WTC11 (cell line): ENCODE measurements around the gene CFAP299. TPM values are rescaled to one million over a fixed set of nuclear protein-coding genes. Genes with fewer than 3 reads are reported as not detected.
"Not testable (repeated sequence)": the region's sequence is repeated elsewhere in the genome, so short reads cannot be mapped to it uniquely, and the experiment has no call there.

Source experiments
- ATAC-seq: fragments of 200-7000 bp; cut with Tn5 transposase; 2 replicates; pipeline ENCODE4 v1.10.0; 2021; ENCODE audit warnings: mild to moderate bottlenecking, moderate library complexity
- CTCF ChIA-PET: fragments of 300-600 bp; sonication (Branson Sonifier 250); formaldehyde crosslinking; loops from one replicate; lab custom pipeline; 2021; ENCODE audit warnings: antibody characterized with exemption; lab: Charles Lee
- POLR2A ChIA-PET: fragments of 350-600 bp; sonication (Branson Sonifier 250); formaldehyde crosslinking; loops from one replicate; lab custom pipeline; 2021; ENCODE audit warnings: antibody characterized with exemption; lab: Charles Lee
- DNase-seq: peaks from one replicate; pipeline ENCODE4 v3.0.0; 2021; ENCODE audit warnings: low spot score
- H3K27ac Mint-ChIP-seq: 2 replicates; pipeline ENCODE4 v1.8.0; 2021; ENCODE audit warnings: mixed read lengths
- H3K27me3 Mint-ChIP-seq: 2 replicates; pipeline ENCODE4 v1.8.0; 2021; ENCODE audit warnings: low read depth, mild to moderate bottlenecking, moderate library complexity, mixed read lengths
- H3K36me3 Mint-ChIP-seq: 2 replicates; pipeline ENCODE4 v1.8.0; 2021; ENCODE audit warnings: mixed read lengths
- H3K4me1 Mint-ChIP-seq: 2 replicates; pipeline ENCODE4 v1.8.0; 2022; ENCODE audit warnings: mixed read lengths
- H3K4me3 Mint-ChIP-seq: 2 replicates; pipeline ENCODE4 v1.8.0; 2021; ENCODE audit warnings: mild to moderate bottlenecking, moderate library complexity, mixed read lengths
- H3K9me3 Mint-ChIP-seq: 2 replicates; pipeline ENCODE4 v1.8.0; 2021; ENCODE audit warnings: mixed read lengths
- ARID4B ChIP-seq: sonication (generic); formaldehyde crosslinking; IDR thresholded peaks from 2 replicates; pipeline ENCODE4 v1.8.0; 2023; ENCODE audit warnings: missing genetic modification reagents, mild to moderate bottlenecking, borderline replicate concordance
- E2F4 ChIP-seq: sonication (generic); formaldehyde crosslinking; IDR thresholded peaks from 2 replicates; pipeline ENCODE4 v1.8.1; 2022; ENCODE audit warnings: low read depth, mild to moderate bottlenecking, moderate library complexity, missing genetic modification reagents, borderline replicate concordance
- E2F5 ChIP-seq: sonication (generic); formaldehyde crosslinking; IDR thresholded peaks from 2 replicates; pipeline ENCODE4 v1.8.1; 2022; ENCODE audit warnings: mild to moderate bottlenecking, moderate library complexity, missing genetic modification reagents
- ETV6 ChIP-seq: sonication (generic); formaldehyde crosslinking; IDR thresholded peaks from 2 replicates; pipeline ENCODE4 v1.8.1; 2022; ENCODE audit warnings: mild to moderate bottlenecking, missing genetic modification reagents
- FOXK1 ChIP-seq: sonication (generic); formaldehyde crosslinking; IDR thresholded peaks from 2 replicates; pipeline ENCODE4 v1.8.0; 2022; ENCODE audit warnings: mild to moderate bottlenecking, moderate library complexity, missing genetic modification reagents
- FOXP4 ChIP-seq: sonication (generic); formaldehyde crosslinking; IDR thresholded peaks from 2 replicates; pipeline ENCODE4 v1.8.0; 2022; ENCODE audit warnings: mild to moderate bottlenecking, missing genetic modification reagents
- GABPB1 ChIP-seq: sonication (generic); formaldehyde crosslinking; IDR thresholded peaks from 2 replicates; pipeline ENCODE4 v1.8.1; 2023; ENCODE audit warnings: mild to moderate bottlenecking, missing genetic modification reagents
- NR1H2 ChIP-seq: sonication (generic); formaldehyde crosslinking; IDR thresholded peaks from 2 replicates; pipeline ENCODE4 v1.9.0; 2021; ENCODE audit warnings: mild to moderate bottlenecking, moderate library complexity, missing genetic modification reagents
- OVOL2 ChIP-seq: fragments of 250-450 bp; sonication (Bioruptor Pico); IDR thresholded peaks from 2 replicates; pipeline ENCODE4 v1.9.0; 2021; ENCODE audit warnings: mild to moderate bottlenecking, borderline replicate concordance
- SOX15 ChIP-seq: fragments of 250-450 bp; sonication (Bioruptor Pico); IDR thresholded peaks from 2 replicates; pipeline ENCODE4 v1.9.0; 2021; ENCODE audit warnings: mild to moderate bottlenecking
- USF1 ChIP-seq: sonication (generic); formaldehyde crosslinking; IDR thresholded peaks from 2 replicates; pipeline ENCODE4 v1.8.0; 2022; ENCODE audit warnings: mild to moderate bottlenecking, missing genetic modification reagents
- ZNF138 ChIP-seq: sonication (generic); formaldehyde crosslinking; conservative IDR thresholded peaks from 2 replicates; pipeline ENCODE4 v1.8.1; 2022; ENCODE audit warnings: mild to moderate bottlenecking, moderate library complexity, missing genetic modification reagents
- ZNF317 ChIP-seq: sonication (generic); formaldehyde crosslinking; IDR thresholded peaks from 2 replicates; pipeline ENCODE4 v1.8.1; 2023; ENCODE audit warnings: low read depth, mild to moderate bottlenecking, moderate library complexity, missing genetic modification reagents, borderline replicate concordance
- ZNF671 ChIP-seq: fragments of 250-450 bp; sonication (Bioruptor Pico); IDR thresholded peaks from 2 replicates; pipeline ENCODE4 v1.8.0; 2021; ENCODE audit warnings: mild to moderate bottlenecking
- total RNA-seq: library from RNA; stranded (reverse); gene quantifications from 3 replicates; pipeline ENCODE4 v1.2.3, GENCODE V29; 2021

The CFAP299 gene
- total RNA-seq, 1 experiment from 2014 or later = not detected

- TF ChIP-seq ARID4B (peak; percentile 80; the same call in 1 of the 2 replicates), E2F4 (no peak), GABPB1 (peak; percentile 25; the same call in 1 of the 2 replicates), E2F5 (peak; percentile 41; the same call in 1 of the 2 replicates), FOXP4 (CRISPR knock-in tag) (no peak), ZNF317 (CRISPR knock-in tag) (no peak)
- TF ChIP-seq, all 79 proteins: peak for 8
These were observed at the start of gene CFAP299 (continued) for GRCh38 chr4:80335554-80336358.

GRCh38 chr4:80286451-80286850 lies 49.1 kb upstream of the CFAP299 start:
- Mint-ChIP-seq H3K36me3 (no peaks in the 10 kb centered on the region), H3K4me1 (no peaks in the 10 kb centered on the region), H3K4me3 (no peak overlapping the region), H3K9me3 (no peaks in the 10 kb centered on the region), H3K27ac (no peak overlapping the region), H3K27me3 (no peaks in the 10 kb centered on the region)
- ChIA-PET CTCF (no interaction called here), POLR2A (no interaction called here)
- TF ChIP-seq USF1 (CRISPR knock-in tag) = no peak
- TF ChIP-seq NR1H2 (CRISPR knock-in tag) = no peak
- no peak for TF ChIP-seq FOXK1 (CRISPR knock-in tag)
- no peak for TF ChIP-seq OVOL2 (CRISPR knock-in tag)
- no peak for TF ChIP-seq ZNF138
- TF ChIP-seq E2F5 = no peak
- TF ChIP-seq ZNF671 = no peak
- TF ChIP-seq ETV6 (CRISPR knock-in tag) = no peak
- no peak for TF ChIP-seq SOX15
- DNase-seq (no peak), ATAC-seq (no peak)

- H3K27me3 Mint-ChIP-seq, H3K4me1 Mint-ChIP-seq, H3K4me3 Mint-ChIP-seq, H3K27ac Mint-ChIP-seq, ATAC-seq, POLR2A ChIA-PET, H3K36me3 Mint-ChIP-seq, CTCF ChIA-PET, H3K9me3 Mint-ChIP-seq, DNase-seq: not testable (repeated sequence)
These were observed 44.9 kb upstream of the CFAP299 start for GRCh38 chr4:80290665-80291064.
